Measurements from ENCODE around the gene AGAP2. TPM values are rescaled to one million over a fixed set of nuclear protein-coding genes. Genes with fewer than 3 reads are reported as not detected.

AGAP2 gene
- total RNA-seq, 1 experiment from 2014 or later, result 2.0 TPM

DNA sequence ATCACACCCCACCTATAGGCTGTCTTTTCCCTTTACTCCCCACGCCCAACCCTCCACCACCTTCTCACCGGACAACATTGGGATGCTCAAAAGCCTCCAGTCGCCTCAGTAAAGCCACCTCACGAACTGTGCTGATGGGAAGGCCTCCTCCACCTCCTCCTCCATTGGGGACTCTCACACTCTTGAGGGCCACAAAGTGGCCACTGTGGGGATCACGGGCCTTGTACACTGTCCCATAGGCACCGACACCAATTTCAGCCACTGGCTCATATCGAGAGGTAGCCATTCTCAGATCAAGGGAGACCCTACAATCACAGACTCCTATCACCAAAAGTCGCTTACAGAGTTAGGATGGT is 12.9 kb upstream of the AGAP2 start:
- ChIA-PET POLR2A (interaction anchor here (1.1 kb wide), 2 partner anchors 10 to 21 kb away, joined by 4 to 6 read pairs; partner anchors contain the start of genes EEF1AKMT3 and METTL1), CTCF (interaction anchor here (1.1 kb wide), 1 partner anchor 25 kb away, joined by 5 read pairs; no protein-coding TSS in a partner anchor)
- peak overlapping the region; percentile 89 for H3K4me3 Mint-ChIP-seq
- no peaks in the 10 kb centered on the region for H3K9me3 Mint-ChIP-seq
- peaks cover 31% of the 10 kb centered on the region for H3K27me3 Mint-ChIP-seq (ENCODE audit: low read depth)
- TF ChIP-seq USF2 (CRISPR knock-in tag; IDR thresholded peaks at IDR 0.05) (no peak), KAT7 (CRISPR knock-in tag; IDR thresholded peaks at IDR 0.05; ENCODE audit: borderline replicate concordance) (no peak), ZNF423 (CRISPR knock-in tag; IDR thresholded peaks at IDR 0.05) (no peak), ZNF263 (CRISPR knock-in tag; IDR thresholded peaks at IDR 0.05; ENCODE audit: low read depth) (no peak), MAX (CRISPR knock-in tag; IDR thresholded peaks at IDR 0.05) (no peak), AR (CRISPR knock-in tag; IDR thresholded peaks at IDR 0.05) (no peak), E2F1 (CRISPR knock-in tag; IDR thresholded peaks at IDR 0.05) (no peak)
- peaks cover 41% of the 10 kb centered on the region for H3K4me1 Mint-ChIP-seq
- peaks cover 45% of the 10 kb centered on the region for H3K36me3 Mint-ChIP-seq
- ATAC-seq (no peak), DNase-seq (ENCODE audit: low spot score) (no peak)
- peak overlapping the region; percentile 86 for H3K27ac Mint-ChIP-seq

- DNase-seq (ENCODE audit: low spot score) (no peak), ATAC-seq (no peak)
- Mint-ChIP-seq H3K4me1 (peaks cover 41% of the 10 kb centered on the region), H3K36me3 (peaks cover 49% of the 10 kb centered on the region), H3K27me3 (ENCODE audit: low read depth) (peaks cover 25% of the 10 kb centered on the region), H3K27ac (peak overlapping the region; percentile 86; the same call in 1 of the 2 replicates), H3K9me3 (no peaks in the 10 kb centered on the region), H3K4me3 (peak overlapping the region; percentile 89)
- ChIA-PET CTCF (interaction anchor here (0.6 kb wide), 1 partner anchor 15 kb away, joined by 3 read pairs; no protein-coding TSS in a partner anchor), POLR2A (no interaction called here)
- TF ChIP-seq NFE2L1 (CRISPR knock-in tag; IDR thresholded peaks at IDR 0.05) (no peak), ZNF232 (CRISPR knock-in tag; IDR thresholded peaks at IDR 0.05) (no peak), ZNF317 (CRISPR knock-in tag; IDR thresholded peaks at IDR 0.05; ENCODE audit: borderline replicate concordance, low read depth) (no peak), IRF2 (CRISPR knock-in tag; IDR thresholded peaks at IDR 0.05; ENCODE audit: borderline replicate concordance, low read depth) (no peak)
- TF ChIP-seq, protein P1, sequence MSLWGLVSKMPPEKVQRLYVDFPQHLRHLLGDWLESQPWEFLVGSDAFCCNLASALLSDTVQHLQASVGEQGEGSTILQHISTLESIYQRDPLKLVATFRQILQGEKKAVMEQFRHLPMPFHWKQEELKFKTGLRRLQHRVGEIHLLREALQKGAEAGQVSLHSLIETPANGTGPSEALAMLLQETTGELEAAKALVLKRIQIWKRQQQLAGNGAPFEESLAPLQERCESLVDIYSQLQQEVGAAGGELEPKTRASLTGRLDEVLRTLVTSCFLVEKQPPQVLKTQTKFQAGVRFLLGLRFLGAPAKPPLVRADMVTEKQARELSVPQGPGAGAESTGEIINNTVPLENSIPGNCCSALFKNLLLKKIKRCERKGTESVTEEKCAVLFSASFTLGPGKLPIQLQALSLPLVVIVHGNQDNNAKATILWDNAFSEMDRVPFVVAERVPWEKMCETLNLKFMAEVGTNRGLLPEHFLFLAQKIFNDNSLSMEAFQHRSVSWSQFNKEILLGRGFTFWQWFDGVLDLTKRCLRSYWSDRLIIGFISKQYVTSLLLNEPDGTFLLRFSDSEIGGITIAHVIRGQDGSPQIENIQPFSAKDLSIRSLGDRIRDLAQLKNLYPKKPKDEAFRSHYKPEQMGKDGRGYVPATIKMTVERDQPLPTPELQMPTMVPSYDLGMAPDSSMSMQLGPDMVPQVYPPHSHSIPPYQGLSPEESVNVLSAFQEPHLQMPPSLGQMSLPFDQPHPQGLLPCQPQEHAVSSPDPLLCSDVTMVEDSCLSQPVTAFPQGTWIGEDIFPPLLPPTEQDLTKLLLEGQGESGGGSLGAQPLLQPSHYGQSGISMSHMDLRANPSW (CRISPR knock-in tag; conservative IDR thresholded peaks at IDR 0.05; ENCODE audit: low read depth), result no peak
- TF ChIP-seq, protein P2, sequence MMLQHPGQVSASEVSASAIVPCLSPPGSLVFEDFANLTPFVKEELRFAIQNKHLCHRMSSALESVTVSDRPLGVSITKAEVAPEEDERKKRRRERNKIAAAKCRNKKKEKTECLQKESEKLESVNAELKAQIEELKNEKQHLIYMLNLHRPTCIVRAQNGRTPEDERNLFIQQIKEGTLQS (CRISPR knock-in tag; conservative IDR thresholded peaks at IDR 0.05), result no peak
- TF ChIP-seq, protein P3, sequence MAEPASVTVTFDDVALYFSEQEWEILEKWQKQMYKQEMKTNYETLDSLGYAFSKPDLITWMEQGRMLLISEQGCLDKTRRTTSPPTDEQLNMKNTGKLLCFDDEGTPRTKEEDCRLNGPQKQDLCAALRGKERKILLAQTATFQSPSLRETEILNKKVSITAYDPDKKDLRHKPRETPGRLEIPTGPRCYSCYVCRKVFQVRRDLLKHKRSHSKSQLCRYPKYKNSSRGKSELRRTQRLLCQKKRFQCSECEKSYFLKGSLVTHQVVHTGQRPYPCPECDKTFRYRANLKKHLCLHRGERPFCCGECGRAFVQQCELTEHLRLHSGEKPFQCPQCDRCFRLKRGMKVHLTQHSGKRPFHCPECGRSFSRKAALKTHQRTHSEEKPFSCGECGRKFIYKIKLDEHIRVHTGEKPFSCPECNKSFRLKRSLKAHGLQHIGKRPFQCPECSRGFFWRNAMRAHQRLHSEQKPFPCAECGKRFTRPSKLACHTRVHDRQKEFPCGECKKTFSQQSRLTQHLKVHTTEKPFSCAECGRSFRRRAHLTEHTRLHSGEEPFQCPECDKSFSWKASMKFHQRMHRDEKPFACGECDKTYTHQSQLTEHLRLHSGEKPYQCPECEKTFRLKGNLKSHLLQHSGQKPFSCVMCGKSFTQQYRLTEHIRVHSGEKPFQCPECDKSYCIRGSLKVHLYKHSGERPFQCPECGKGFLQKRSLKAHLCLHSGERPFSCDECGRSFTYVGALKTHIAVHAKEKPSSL (CRISPR knock-in tag; conservative IDR thresholded peaks at IDR 0.05), result no peak
- TF ChIP-seq, protein P4, sequence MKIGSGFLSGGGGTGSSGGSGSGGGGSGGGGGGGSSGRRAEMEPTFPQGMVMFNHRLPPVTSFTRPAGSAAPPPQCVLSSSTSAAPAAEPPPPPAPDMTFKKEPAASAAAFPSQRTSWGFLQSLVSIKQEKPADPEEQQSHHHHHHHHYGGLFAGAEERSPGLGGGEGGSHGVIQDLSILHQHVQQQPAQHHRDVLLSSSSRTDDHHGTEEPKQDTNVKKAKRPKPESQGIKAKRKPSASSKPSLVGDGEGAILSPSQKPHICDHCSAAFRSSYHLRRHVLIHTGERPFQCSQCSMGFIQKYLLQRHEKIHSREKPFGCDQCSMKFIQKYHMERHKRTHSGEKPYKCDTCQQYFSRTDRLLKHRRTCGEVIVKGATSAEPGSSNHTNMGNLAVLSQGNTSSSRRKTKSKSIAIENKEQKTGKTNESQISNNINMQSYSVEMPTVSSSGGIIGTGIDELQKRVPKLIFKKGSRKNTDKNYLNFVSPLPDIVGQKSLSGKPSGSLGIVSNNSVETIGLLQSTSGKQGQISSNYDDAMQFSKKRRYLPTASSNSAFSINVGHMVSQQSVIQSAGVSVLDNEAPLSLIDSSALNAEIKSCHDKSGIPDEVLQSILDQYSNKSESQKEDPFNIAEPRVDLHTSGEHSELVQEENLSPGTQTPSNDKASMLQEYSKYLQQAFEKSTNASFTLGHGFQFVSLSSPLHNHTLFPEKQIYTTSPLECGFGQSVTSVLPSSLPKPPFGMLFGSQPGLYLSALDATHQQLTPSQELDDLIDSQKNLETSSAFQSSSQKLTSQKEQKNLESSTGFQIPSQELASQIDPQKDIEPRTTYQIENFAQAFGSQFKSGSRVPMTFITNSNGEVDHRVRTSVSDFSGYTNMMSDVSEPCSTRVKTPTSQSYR (CRISPR knock-in tag; IDR thresholded peaks at IDR 0.05), result no peak
Observed at GRCh38 chr12:57750561-57751431, 12.3 kb upstream of the AGAP2 start.
